MCF 10A (cell line): ENCODE measurements around the gene CDKL2. TPM values are rescaled to one million over a fixed set of nuclear protein-coding genes. Genes with fewer than 3 reads are reported as not detected.

ENCODE experiments used
- BruUV-seq: library from RNA; stranded (reverse); fragments of 400-500 nt; replicated peaks from 2 replicates; lab custom pipeline; 2021; lab: Mats Ljungman, UMichigan
- CTCF ChIA-PET: fragments of 300-600 bp; sonication (Branson Sonifier 250); formaldehyde crosslinking; extraction: SDS; loops from one replicate; lab custom pipeline; 2021; ENCODE audit warnings: antibody characterized with exemption, inconsistent platforms; lab: Yijun Ruan, JAX
- POLR2A ChIA-PET: fragments of 300-600, 350-650 bp; sonication (Branson Sonifier 250); formaldehyde crosslinking; extraction: SDS; loops from one replicate; lab custom pipeline; 2020; ENCODE audit warnings: antibody characterized with exemption, inconsistent platforms; lab: Yijun Ruan, JAX
- DNase-seq: peaks from one replicate; pipeline ENCODE4 v3.0.0-alpha.2; 2018; ENCODE audit not compliant: unreplicated experiment
- H3K27ac Mint-ChIP-seq: one replicate; pipeline ENCODE4 v1.8.0; 2022; ENCODE audit warnings: mild to moderate bottlenecking, low read depth, mixed read lengths; ENCODE audit not compliant: unreplicated experiment
- H3K27me3 Mint-ChIP-seq: one replicate; pipeline ENCODE4 v1.8.0; 2022; ENCODE audit warnings: mixed read lengths; ENCODE audit not compliant: insufficient read depth, unreplicated experiment
- H3K36me3 Mint-ChIP-seq: one replicate; pipeline ENCODE4 v1.8.0; 2022; ENCODE audit warnings: mild to moderate bottlenecking, moderate library complexity, mixed read lengths; ENCODE audit not compliant: insufficient read depth, unreplicated experiment
- H3K4me1 Mint-ChIP-seq: one replicate; pipeline ENCODE4 v1.8.0; 2022; ENCODE audit warnings: mixed read lengths; ENCODE audit not compliant: insufficient read depth, unreplicated experiment
- H3K4me3 Mint-ChIP-seq: one replicate; pipeline ENCODE4 v1.8.0; 2022; ENCODE audit warnings: mild to moderate bottlenecking, moderate library complexity, mixed read lengths; ENCODE audit not compliant: unreplicated experiment
- H3K9me3 Mint-ChIP-seq: one replicate; pipeline ENCODE4 v1.8.0; 2022; ENCODE audit warnings: mixed read lengths; ENCODE audit not compliant: unreplicated experiment
- intact Hi-C: fragments of 100-400 bp; cut with micrococcal nuclease; formaldehyde crosslinking; loops from 2 replicates; pipeline ENCODE4 v1.14.1; 2022
- total RNA-seq: library from RNA; stranded (reverse); gene quantifications from 2 replicates; pipeline ENCODE4 v1.2.3, GENCODE V29; 2022
- TF ChIP-seq, protein P1 (sequence below): fragments of 200-600 bp; IDR thresholded peaks from one replicate; pipeline ENCODE4 v1.8.0; 2022; ENCODE audit warnings: antibody characterized with exemption, mild to moderate bottlenecking; ENCODE audit not compliant: unreplicated experiment

The CDKL2 gene
- total RNA-seq, 1 experiment from 2014 or later = 0.42 TPM

- DNase-seq = no peak
- no TSS peak for BruUV-seq
- Mint-ChIP-seq H3K4me1 (no peaks in the 10 kb centered on the region), H3K36me3 (no peaks in the 10 kb centered on the region), H3K9me3 (no peaks in the 10 kb centered on the region), H3K27me3 (no peaks in the 10 kb centered on the region), H3K27ac (no peak overlapping the region), H3K4me3 (no peak overlapping the region)
- intact Hi-C loops = no loop called here
- ChIA-PET POLR2A (no interaction called here), CTCF (no interaction called here)
- TF ChIP-seq, protein P1, sequence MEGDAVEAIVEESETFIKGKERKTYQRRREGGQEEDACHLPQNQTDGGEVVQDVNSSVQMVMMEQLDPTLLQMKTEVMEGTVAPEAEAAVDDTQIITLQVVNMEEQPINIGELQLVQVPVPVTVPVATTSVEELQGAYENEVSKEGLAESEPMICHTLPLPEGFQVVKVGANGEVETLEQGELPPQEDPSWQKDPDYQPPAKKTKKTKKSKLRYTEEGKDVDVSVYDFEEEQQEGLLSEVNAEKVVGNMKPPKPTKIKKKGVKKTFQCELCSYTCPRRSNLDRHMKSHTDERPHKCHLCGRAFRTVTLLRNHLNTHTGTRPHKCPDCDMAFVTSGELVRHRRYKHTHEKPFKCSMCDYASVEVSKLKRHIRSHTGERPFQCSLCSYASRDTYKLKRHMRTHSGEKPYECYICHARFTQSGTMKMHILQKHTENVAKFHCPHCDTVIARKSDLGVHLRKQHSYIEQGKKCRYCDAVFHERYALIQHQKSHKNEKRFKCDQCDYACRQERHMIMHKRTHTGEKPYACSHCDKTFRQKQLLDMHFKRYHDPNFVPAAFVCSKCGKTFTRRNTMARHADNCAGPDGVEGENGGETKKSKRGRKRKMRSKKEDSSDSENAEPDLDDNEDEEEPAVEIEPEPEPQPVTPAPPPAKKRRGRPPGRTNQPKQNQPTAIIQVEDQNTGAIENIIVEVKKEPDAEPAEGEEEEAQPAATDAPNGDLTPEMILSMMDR = no peak
Measured at GRCh38 chr4:75596061-75596460, 34.3 kb downstream of the CDKL2 start.

DNA sequence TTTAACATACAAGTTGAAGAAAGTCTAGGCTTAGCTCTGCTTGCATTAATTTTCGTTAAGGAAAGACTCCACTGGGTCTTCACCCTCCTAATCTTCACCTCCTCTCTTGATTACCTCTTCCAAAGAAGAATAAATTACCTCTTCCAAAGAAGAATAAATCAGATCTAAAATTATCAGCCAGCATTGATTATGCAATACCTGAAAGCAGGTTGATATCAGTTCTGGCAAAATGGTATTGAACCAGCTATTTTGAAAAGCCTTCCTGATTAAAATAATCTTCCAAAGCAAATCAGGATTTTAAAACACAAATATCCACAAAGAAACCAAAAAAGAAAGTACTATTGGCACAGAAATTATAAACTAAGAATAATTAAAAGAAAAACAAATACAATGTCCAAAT is 36.9 kb downstream of the CDKL2 start:
- intact Hi-C loops = no loop called here
- Mint-ChIP-seq H3K4me1 (no peaks in the 10 kb centered on the region), H3K9me3 (no peaks in the 10 kb centered on the region), H3K27me3 (no peaks in the 10 kb centered on the region), H3K27ac (no peak overlapping the region), H3K4me3 (no peak overlapping the region), H3K36me3 (no peaks in the 10 kb centered on the region)
- CTCF ChIA-PET = interaction anchor here (0.6 kb wide), 1 partner anchor 286 kb away, joined by 4 read pairs; no protein-coding TSS in a partner anchor
- POLR2A ChIA-PET = interaction anchor here (0.7 kb wide), 1 partner anchor 1380 kb away, joined by 3 read pairs; no protein-coding TSS in a partner anchor
- BruUV-seq = no TSS peak
- no peak for DNase-seq
- TF ChIP-seq, protein P1 = no peak

GRCh38 chr4:75584067-75584466 is 46.3 kb downstream of the CDKL2 start:
- Mint-ChIP-seq H3K27me3 (peaks cover 10% of the 10 kb centered on the region), H3K9me3 (peaks cover 8% of the 10 kb centered on the region), H3K36me3 (no peaks in the 10 kb centered on the region), H3K4me1 (no peaks in the 10 kb centered on the region), H3K4me3 (no peak overlapping the region), H3K27ac (no peak overlapping the region)
- intact Hi-C loops = no loop called here
- DNase-seq = peak; percentile 9
- no TSS peak for BruUV-seq
- ChIA-PET CTCF (interaction anchor here (0.6 to 1.9 kb wide), 4 partner anchors 140 to 451 kb away, joined by 3 to 6 read pairs (median 4); partner anchors contain the start of gene USO1), POLR2A (no interaction called here)
- TF ChIP-seq, protein P1 = no peak

GRCh38 chr4:75567725-75568124 is 62.6 kb downstream of the CDKL2 start:
- Mint-ChIP-seq H3K27me3 (peaks cover 1% of the 10 kb centered on the region), H3K9me3 (no peaks in the 10 kb centered on the region), H3K4me1 (no peaks in the 10 kb centered on the region), H3K27ac (no peak overlapping the region), H3K36me3 (no peaks in the 10 kb centered on the region), H3K4me3 (no peak overlapping the region)
- no peak for DNase-seq
- BruUV-seq = no TSS peak
- CTCF ChIA-PET = interaction anchor here (1.0 kb wide), 1 partner anchor 281 kb away, joined by 3 read pairs; no protein-coding TSS in a partner anchor
- TF ChIP-seq, protein P1 = no peak
- intact Hi-C loops = no loop called here
- POLR2A ChIA-PET = interaction anchor here (0.6 kb wide), 1 partner anchor 270 kb away, joined by 3 read pairs; no protein-coding TSS in a partner anchor
